22Rv1 (cell line): ENCODE data around the gene ANKRD63.

Experiments
- ZFX ChIP-seq: fragments of 450-650 bp; IDR thresholded peaks from 2 replicates; pipeline ENCODE4 v1.6.1; 2017; ENCODE audit warnings: antibody characterized with exemption, borderline replicate concordance
- TF ChIP-seq, protein P1 (sequence below): fragments of 450-650 bp; IDR thresholded peaks from 2 replicates; pipeline ENCODE4 v1.5.1; 2017; ENCODE audit warnings: mild to moderate bottlenecking

GRCh38 chr15:40286061-40286532 is 3.2 kb upstream of the ANKRD63 start:
- TF ChIP-seq, protein P1, sequence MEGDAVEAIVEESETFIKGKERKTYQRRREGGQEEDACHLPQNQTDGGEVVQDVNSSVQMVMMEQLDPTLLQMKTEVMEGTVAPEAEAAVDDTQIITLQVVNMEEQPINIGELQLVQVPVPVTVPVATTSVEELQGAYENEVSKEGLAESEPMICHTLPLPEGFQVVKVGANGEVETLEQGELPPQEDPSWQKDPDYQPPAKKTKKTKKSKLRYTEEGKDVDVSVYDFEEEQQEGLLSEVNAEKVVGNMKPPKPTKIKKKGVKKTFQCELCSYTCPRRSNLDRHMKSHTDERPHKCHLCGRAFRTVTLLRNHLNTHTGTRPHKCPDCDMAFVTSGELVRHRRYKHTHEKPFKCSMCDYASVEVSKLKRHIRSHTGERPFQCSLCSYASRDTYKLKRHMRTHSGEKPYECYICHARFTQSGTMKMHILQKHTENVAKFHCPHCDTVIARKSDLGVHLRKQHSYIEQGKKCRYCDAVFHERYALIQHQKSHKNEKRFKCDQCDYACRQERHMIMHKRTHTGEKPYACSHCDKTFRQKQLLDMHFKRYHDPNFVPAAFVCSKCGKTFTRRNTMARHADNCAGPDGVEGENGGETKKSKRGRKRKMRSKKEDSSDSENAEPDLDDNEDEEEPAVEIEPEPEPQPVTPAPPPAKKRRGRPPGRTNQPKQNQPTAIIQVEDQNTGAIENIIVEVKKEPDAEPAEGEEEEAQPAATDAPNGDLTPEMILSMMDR, result no peak
- no peak for TF ChIP-seq ZFX
